Activated naive CD4-positive, alpha-beta T cell treated with anti-CD3 and anti-CD28 coated beads for 36 hours (primary cell): Measurements from ENCODE around the gene VAC14. TPM values are rescaled to one million over a fixed set of nuclear protein-coding genes. Genes with fewer than 3 reads are reported as not detected.

Source experiments
- CTCF ChIA-PET: fragments of 350-600 bp; sonication (Branson Sonifier 250); formaldehyde crosslinking; loops from one replicate; lab custom pipeline; 2021; ENCODE audit warnings: antibody characterized with exemption; lab: Charles Lee
- DNase-seq: peaks from one replicate; pipeline ENCODE4 v3.0.0-alpha.2; 2020
- H3K27ac Mint-ChIP-seq: one replicate; pipeline ENCODE4 v1.8.0; 2021; ENCODE audit warnings: mild to moderate bottlenecking, mixed read lengths
- H3K27me3 Mint-ChIP-seq: one replicate; pipeline ENCODE4 v1.8.0; 2021; ENCODE audit warnings: low read depth, mixed read lengths
- H3K36me3 Mint-ChIP-seq: one replicate; pipeline ENCODE4 v1.8.0; 2021; ENCODE audit warnings: low read depth, mixed read lengths
- H3K4me1 Mint-ChIP-seq: one replicate; pipeline ENCODE4 v1.8.0; 2021; ENCODE audit warnings: low read depth, mixed read lengths
- H3K4me3 Mint-ChIP-seq: one replicate; pipeline ENCODE4 v1.8.0; 2021; ENCODE audit warnings: mild to moderate bottlenecking, moderate library complexity, mixed read lengths
- H3K9me3 Mint-ChIP-seq: one replicate; pipeline ENCODE4 v1.8.0; 2021; ENCODE audit warnings: mixed read lengths
- intact Hi-C: fragments of 100-400 bp; cut with micrococcal nuclease; formaldehyde crosslinking; loops from one replicate; pipeline ENCODE4 v1.15.1; 2023
- total RNA-seq, 2 experiments: library from RNA; stranded (reverse); gene quantifications; one replicate each; pipeline ENCODE4 v1.2.3, GENCODE V29; 2021

VAC14 gene
- total RNA-seq, 2 experiments from 2014 or later: 19.6 to 20.6 TPM

DNA sequence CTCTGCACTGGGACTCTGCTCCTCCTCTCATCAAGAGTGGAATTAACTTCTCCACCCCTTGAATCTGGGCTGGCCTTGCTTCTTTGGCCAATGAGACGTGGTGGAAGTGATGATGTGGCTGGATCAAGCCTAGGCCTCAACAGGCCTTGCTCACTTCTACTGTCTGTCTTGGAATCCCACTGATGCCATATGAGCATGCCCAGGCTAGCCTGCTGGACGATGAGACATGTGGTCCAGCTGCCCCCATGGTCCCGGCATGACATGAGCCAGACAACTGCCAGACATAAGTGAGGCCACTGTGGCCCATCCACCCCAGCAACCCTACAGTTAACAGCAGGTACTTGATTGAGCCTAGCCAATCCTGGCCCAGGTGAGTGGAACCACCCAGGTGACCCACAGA lies 18.7 kb downstream of the VAC14 start:
- intact Hi-C loops: no loop called here
- Mint-ChIP-seq H3K4me3 (no peak overlapping the region), H3K9me3 (no peaks in the 10 kb centered on the region), H3K27ac (no peak overlapping the region), H3K36me3 (peaks cover 34% of the 10 kb centered on the region), H3K4me1 (no peaks in the 10 kb centered on the region), H3K27me3 (no peaks in the 10 kb centered on the region)
- DNase-seq: no peak
- CTCF ChIA-PET: interaction anchor here (1.8 to 3.1 kb wide), 2 partner anchors 11 to 12 kb away, joined by 5 to 14 read pairs; no protein-coding TSS in a partner anchor

DNA sequence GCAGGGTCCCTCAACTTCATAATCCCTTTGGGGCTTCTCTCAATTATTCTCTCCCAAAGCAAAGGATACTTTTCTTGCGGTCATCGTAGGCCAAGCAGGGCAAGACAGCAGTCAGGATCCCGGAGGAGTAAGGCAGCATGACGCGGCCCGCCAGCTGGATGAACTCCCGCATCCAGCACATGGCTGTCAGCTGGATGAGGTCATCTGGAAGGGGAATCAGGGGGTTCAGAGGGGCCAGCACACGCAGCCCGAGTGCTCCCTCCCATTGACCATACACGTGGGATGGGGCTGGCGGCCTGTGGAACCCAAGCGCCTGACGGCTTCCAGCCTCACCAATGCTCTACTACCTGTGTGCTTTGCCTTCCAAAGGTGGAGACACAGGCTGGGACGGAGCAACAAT lies 19.2 kb downstream of the VAC14 start:
- intact Hi-C loops: no loop called here
- no peak overlapping the region for H3K27ac Mint-ChIP-seq

DNA sequence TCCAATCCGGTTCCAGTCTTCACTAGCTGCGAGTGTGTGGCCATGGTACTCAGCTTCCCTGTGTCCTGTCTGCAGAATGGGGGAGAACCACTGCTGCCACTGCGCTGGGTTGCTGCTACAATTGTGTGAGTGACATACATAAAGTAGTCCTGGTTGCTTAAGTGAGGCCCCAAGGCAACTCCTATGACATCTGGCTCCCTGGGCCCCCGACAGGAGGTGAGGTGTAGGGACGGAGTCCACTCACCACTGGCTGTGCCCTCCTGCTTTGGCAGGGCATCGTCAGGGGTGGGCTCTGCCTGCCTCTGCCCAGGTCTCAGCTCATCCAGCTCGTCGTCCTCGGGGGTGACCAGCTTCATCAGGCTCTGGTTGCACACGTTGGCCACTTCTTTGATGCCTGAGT lies 20.4 kb downstream of the VAC14 start:
- Mint-ChIP-seq H3K9me3 (no peaks in the 10 kb centered on the region), H3K27me3 (no peaks in the 10 kb centered on the region), H3K36me3 (peaks cover 37% of the 10 kb centered on the region), H3K4me3 (no peak overlapping the region), H3K4me1 (no peaks in the 10 kb centered on the region), H3K27ac (no peak overlapping the region)
- CTCF ChIA-PET: interaction anchor here (0.9 to 3.1 kb wide), 3 partner anchors 9 to 18 kb away, joined by 3 to 14 read pairs (median 5); no protein-coding TSS in a partner anchor
- no peak for DNase-seq
- intact Hi-C loops: no loop called here

More for the DNA sequence above, 19.2 kb downstream of the VAC14 start:
- Mint-ChIP-seq H3K9me3 (no peaks in the 10 kb centered on the region), H3K36me3 (peaks cover 37% of the 10 kb centered on the region), H3K4me1 (no peaks in the 10 kb centered on the region), H3K27me3 (no peaks in the 10 kb centered on the region), H3K4me3 (no peak overlapping the region)
- DNase-seq: no peak
- CTCF ChIA-PET: interaction anchor here (0.9 to 3.1 kb wide), 3 partner anchors 10 to 17 kb away, joined by 3 to 14 read pairs (median 5); no protein-coding TSS in a partner anchor

DNA sequence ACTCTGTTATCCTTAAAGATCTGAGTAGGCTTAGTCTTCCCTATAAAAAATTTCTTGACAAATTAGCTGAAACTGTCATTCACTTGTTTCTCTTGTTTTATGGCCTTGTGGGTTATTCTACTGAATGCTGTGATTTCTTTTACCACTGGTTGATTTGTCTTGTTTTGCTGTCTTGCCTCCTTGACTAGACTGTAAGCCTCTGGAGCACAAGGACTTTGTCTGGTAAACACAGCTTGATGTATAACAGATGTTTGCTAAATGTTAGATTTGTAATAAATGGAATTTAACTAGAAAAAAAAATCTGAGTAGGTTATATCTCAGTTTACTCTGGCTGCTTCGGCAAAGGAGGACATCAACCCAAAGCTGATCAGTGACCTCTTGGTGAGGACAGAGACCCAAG lies 21.6 kb downstream of the VAC14 start:
- Mint-ChIP-seq H3K9me3 (no peaks in the 10 kb centered on the region), H3K4me3 (no peak overlapping the region), H3K36me3 (peaks cover 35% of the 10 kb centered on the region), H3K27me3 (no peaks in the 10 kb centered on the region), H3K27ac (no peak overlapping the region), H3K4me1 (no peaks in the 10 kb centered on the region)
- CTCF ChIA-PET: interaction anchor here (0.7 to 1.6 kb wide), 2 partner anchors 9 to 49 kb away, joined by 3 to 12 read pairs; no protein-coding TSS in a partner anchor
- intact Hi-C loops: loop anchor here (10.0 kb wide), 1 partner anchor 615 kb away; no protein-coding TSS in a partner anchor
- no peak for DNase-seq

DNA sequence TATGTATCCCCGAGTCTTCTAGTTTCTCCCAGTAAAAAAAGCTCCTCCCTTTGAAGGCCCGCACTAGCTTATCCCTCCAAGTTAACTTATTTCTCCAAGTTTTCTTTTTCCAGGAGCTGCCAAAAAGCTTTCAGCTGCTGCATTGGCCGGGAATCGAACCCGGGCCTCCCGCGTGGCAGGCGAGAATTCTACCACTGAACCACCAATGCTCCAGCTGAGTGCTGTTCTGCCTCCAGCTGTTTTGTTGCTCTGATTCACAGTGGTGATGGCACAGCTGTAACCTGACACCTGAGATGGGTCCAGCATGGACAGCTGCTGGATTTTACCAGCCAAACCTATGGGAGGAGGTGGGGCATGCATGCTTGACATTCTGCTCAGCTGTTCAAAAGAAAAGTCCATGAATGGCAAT lies 22.1 kb downstream of the VAC14 start:
- intact Hi-C loops: loop anchor here (10.0 kb wide), 1 partner anchor 614 kb away; no protein-coding TSS in a partner anchor
- CTCF ChIA-PET: interaction anchor here (0.7 to 1.6 kb wide), 2 partner anchors 8 to 49 kb away, joined by 3 to 12 read pairs; no protein-coding TSS in a partner anchor
- Mint-ChIP-seq H3K9me3 (no peaks in the 10 kb centered on the region), H3K27me3 (no peaks in the 10 kb centered on the region), H3K4me3 (no peak overlapping the region), H3K36me3 (peaks cover 34% of the 10 kb centered on the region), H3K27ac (no peak overlapping the region), H3K4me1 (no peaks in the 10 kb centered on the region)
- DNase-seq: no peak

DNA sequence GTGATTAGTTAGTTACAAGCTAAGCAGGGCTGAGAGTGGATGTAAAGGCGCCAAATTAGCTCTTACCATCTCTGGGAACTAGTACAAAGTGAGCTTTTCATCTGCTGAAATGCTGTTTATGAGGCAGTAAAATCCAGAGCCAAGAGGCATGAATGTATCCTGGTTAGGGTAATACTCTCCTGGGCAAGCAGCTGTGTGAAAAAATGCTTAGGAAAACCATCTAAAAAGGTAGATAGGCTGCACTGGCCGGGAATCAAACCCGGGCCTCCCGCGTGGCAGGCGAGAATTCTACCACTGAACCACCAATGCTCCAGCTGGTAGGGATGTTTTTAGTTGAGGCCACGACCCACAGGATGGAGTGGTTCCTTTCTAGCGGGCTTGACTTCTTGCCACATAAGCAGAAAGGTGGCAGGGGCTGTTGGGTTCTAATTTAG lies 23.0 kb downstream of the VAC14 start:
- H3K4me3 Mint-ChIP-seq: no peak overlapping the region
- H3K36me3 Mint-ChIP-seq: peaks cover 33% of the 10 kb centered on the region
- no peaks in the 10 kb centered on the region for H3K9me3 Mint-ChIP-seq
- no peak for DNase-seq
- no peaks in the 10 kb centered on the region for H3K4me1 Mint-ChIP-seq
- no peak overlapping the region for H3K27ac Mint-ChIP-seq
- no peaks in the 10 kb centered on the region for H3K27me3 Mint-ChIP-seq
- intact Hi-C loops: loop anchor here (10.0 kb wide), 1 partner anchor 613 kb away; no protein-coding TSS in a partner anchor
- CTCF ChIA-PET: interaction anchor here (1.2 kb wide), 1 partner anchor 16 kb away, joined by 3 read pairs; no protein-coding TSS in a partner anchor

DNA sequence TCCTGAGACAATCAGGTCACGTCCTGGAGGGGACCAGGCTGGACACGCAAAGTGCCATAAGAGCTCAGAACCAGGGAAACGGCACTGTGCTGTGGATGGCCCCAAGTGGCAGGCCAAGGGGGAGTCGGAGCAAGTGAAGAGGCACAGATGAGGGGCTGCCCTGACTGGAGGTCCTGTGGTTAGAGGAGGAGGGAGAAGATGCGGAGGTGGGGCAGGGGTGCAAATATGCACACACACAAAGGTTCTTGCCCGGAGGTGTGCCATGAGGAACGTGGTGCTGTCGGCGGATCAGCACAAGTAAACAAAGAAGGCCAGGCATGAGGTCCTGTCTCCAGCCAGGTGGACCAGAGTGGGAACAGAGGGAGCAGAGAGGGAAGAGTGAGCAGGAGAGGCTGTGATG lies 23.5 kb downstream of the VAC14 start:
- intact Hi-C loops: loop anchor here (10.0 kb wide), 1 partner anchor 613 kb away; no protein-coding TSS in a partner anchor
- Mint-ChIP-seq H3K27ac (no peak overlapping the region), H3K36me3 (peaks cover 30% of the 10 kb centered on the region), H3K4me1 (no peaks in the 10 kb centered on the region), H3K9me3 (no peaks in the 10 kb centered on the region), H3K27me3 (no peaks in the 10 kb centered on the region), H3K4me3 (no peak overlapping the region)
- CTCF ChIA-PET: interaction anchor here (1.2 kb wide), 1 partner anchor 16 kb away, joined by 3 read pairs; no protein-coding TSS in a partner anchor
- no peak for DNase-seq

DNA sequence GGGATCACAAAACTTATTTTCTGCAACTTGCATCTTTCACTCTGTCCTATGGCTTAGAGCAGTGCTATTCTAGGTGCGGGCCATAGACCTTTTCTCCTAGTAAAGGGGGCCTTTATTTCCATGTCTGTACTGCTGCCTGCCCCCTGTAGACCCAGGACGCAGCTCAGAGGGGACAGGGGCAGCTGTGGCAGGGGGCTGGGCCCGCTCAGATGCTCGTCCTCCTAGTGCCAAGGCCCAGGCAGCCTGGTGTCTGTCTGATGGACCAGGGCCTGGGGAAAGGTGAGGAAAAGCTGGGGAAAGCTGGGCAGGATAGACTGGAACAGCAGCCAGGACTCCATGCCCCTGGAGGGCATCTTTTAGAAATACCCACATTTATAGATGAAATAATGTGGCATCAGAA lies 25.6 kb downstream of the VAC14 start:
- no peak overlapping the region for H3K4me3 Mint-ChIP-seq
- H3K27ac Mint-ChIP-seq: no peak overlapping the region
- H3K4me1 Mint-ChIP-seq: peaks cover 3% of the 10 kb centered on the region
- CTCF ChIA-PET: interaction anchor here (0.9 to 1.0 kb wide), 2 partner anchors 37 to 523 kb away, joined by 3 read pairs; no protein-coding TSS in a partner anchor
- intact Hi-C loops: loop anchor here (10.0 kb wide), 1 partner anchor 611 kb away; no protein-coding TSS in a partner anchor
- H3K27me3 Mint-ChIP-seq: no peaks in the 10 kb centered on the region
- peaks cover 16% of the 10 kb centered on the region for H3K36me3 Mint-ChIP-seq
- no peak for DNase-seq
- no peaks in the 10 kb centered on the region for H3K9me3 Mint-ChIP-seq

DNA sequence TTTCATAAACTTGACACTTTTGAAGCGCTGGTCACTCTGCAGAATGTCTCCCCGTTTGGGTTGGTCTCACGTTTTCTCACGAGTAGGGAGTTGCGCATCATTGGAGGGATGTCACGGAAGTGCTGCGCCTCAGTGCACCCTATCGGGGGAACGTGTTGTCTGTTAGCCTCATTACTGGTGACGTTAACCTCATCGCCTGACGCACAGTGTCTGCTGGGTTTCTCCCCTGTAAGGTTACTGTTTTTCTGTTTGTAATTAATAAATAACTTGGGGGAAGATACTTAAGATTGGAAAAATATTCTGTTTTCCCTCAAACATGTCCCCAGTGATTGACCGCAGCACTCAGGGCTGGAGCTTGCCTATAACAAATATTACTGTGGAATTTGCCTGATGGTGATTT lies 26.7 kb downstream of the VAC14 start:
- Mint-ChIP-seq H3K27me3 (no peaks in the 10 kb centered on the region), H3K9me3 (no peaks in the 10 kb centered on the region), H3K4me1 (peaks cover 3% of the 10 kb centered on the region), H3K27ac (no peak overlapping the region), H3K4me3 (no peak overlapping the region), H3K36me3 (peaks cover 13% of the 10 kb centered on the region)
- DNase-seq: no peak
- CTCF ChIA-PET: no interaction called here
- intact Hi-C loops: loop anchor here (10.0 kb wide), 1 partner anchor 609 kb away; no protein-coding TSS in a partner anchor

DNA sequence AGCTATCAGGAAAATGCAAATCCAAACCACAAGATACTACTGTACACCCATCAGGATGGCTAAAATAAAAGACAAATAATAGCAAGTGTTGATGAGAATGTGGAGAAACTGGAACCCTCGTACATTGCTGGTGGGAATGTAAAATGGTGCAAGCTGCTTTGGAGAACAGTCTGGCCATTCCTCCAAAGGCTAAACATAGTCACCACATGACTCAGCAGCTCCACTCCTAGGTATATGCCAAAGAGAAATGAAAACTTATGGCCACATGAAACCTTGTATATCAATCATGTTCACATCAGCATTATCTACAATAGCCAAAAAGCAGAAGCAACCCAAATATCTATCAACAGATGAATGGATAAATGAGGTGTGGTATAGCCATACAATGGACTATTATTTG lies 28.5 kb downstream of the VAC14 start:
- Mint-ChIP-seq H3K9me3 (no peaks in the 10 kb centered on the region), H3K4me1 (peaks cover 3% of the 10 kb centered on the region), H3K27me3 (no peaks in the 10 kb centered on the region), H3K27ac (no peak overlapping the region), H3K36me3 (peaks cover 10% of the 10 kb centered on the region), H3K4me3 (no peak overlapping the region)
- CTCF ChIA-PET: interaction anchor here (0.6 to 5.8 kb wide), 5 partner anchors 12 to 1514 kb away, joined by 3 to 70 read pairs (median 9); no protein-coding TSS in a partner anchor
- no peak for DNase-seq
- intact Hi-C loops: loop anchor here (10.0 kb wide), 1 partner anchor 608 kb away; no protein-coding TSS in a partner anchor

DNA sequence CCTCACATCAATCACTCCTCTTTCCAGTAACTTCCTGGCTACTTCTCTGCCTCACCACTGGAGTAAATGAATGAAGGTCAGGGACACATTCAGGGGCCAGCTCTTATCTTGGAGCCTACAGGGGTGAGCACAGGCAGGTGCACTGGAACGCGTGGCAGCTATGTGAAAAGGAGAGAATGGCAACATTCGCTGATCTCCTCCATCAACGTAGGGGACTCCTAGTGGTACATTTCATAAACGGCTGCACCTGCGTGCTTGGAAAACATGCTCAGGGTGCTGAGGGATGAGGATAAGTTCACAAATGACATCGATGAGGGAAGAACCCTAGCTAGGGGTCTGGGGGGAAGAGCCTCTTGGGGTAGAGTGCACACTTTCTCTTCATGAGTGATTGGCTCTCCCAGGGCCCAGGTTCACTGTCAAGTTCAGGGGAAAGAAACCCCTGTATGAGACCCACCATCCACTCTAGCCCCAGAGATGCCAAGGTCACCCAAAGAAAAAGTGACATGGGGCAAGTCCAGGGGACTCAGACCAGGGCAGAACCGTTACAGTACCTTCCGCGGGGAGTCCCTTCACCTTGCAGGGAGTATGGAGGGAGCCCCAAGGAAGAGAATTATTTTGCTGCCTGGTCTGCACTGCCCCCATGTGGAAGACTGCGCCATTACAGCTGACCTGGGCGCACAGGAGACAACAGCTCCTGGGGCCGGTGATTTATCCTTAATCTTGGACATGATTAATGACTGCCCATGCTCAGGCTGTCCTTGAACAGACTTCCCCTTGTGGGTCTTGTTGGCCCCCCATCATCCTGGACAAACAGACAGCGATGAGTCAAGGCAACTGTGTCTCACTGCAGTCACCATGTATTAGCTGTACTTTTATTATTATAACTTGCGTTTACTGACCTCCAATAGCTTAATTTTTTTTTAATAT lies 30.1 kb downstream of the VAC14 start:
- peak; percentile 83 for DNase-seq
- H3K36me3 Mint-ChIP-seq: peaks cover 5% of the 10 kb centered on the region
- no peaks in the 10 kb centered on the region for H3K27me3 Mint-ChIP-seq
- intact Hi-C loops: loop anchor here (1.0 to 10.0 kb wide), 6 partner anchors 34 to 606 kb away; no protein-coding TSS in a partner anchor
- H3K4me1 Mint-ChIP-seq: peaks cover 3% of the 10 kb centered on the region
- no peak overlapping the region for H3K27ac Mint-ChIP-seq
- H3K9me3 Mint-ChIP-seq: no peaks in the 10 kb centered on the region
- CTCF ChIA-PET: interaction anchor here (0.6 to 5.8 kb wide), 41 partner anchors 8 to 876 kb away, joined by 3 to 70 read pairs (median 6); partner anchors contain the start of genes IL34 and VAC14
- H3K4me3 Mint-ChIP-seq: no peak overlapping the region

DNA sequence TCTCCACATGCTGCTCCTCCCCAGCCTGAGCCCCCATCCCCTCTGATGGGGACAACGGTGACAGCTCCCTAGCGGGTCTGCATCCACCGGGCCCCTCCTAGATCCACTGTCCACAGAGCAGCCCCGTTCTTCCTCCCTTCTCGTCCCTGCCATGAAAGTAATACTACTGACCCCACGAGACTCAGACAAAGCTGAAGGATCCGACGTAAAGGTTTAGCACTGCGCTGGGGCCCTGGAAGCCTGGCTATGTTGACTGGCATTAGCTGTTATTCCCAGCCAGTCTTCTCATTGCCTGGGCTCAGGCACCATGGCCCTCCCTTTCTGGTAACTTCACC lies 30.7 kb downstream of the VAC14 start:
- H3K27me3 Mint-ChIP-seq: no peaks in the 10 kb centered on the region
- CTCF ChIA-PET: interaction anchor here (0.6 to 5.8 kb wide), 19 partner anchors 9 to 143 kb away, joined by 3 to 70 read pairs (median 8); no protein-coding TSS in a partner anchor
- intact Hi-C loops: loop anchor here (10.0 kb wide), 1 partner anchor 605 kb away; no protein-coding TSS in a partner anchor
- H3K36me3 Mint-ChIP-seq: peaks cover 5% of the 10 kb centered on the region
- H3K4me3 Mint-ChIP-seq: no peak overlapping the region
- H3K4me1 Mint-ChIP-seq: peaks cover 3% of the 10 kb centered on the region
- H3K27ac Mint-ChIP-seq: no peak overlapping the region
- DNase-seq: no peak
- no peaks in the 10 kb centered on the region for H3K9me3 Mint-ChIP-seq
